Gastrocnemius medialis (tissue), 4 donors: Measurements from ENCODE around the gene AHNAK2. TPM values are rescaled to one million over a fixed set of nuclear protein-coding genes. Genes with fewer than 3 reads are reported as not detected.
"Not testable (repeated sequence)": the region's sequence is repeated elsewhere in the genome, so short reads cannot be mapped to it uniquely, and the experiment has no call there.

Source experiments
- ATAC-seq, 2 donors: fragments of 150-250 bp; one replicate each; pipeline ENCODE4 v1.9.1; 2016
- DNase-seq, 2 donors: peaks; one replicate each; pipeline ENCODE4 v3.0.0-alpha.2; 2019
- H3K27ac ChIP-seq, 4 donors: fragments of 200-600 bp; sonication (generic); 1 replicate in 1 of 4; 2 replicates in 3 of 4; pipeline ENCODE4 v1.5.1; 2016 to 2018; ENCODE audit warnings: mild to moderate bottlenecking in 2 of 4, moderate library complexity in 1 of 4
- H3K27me3 ChIP-seq, 3 donors: fragments of 200-600 bp; sonication (generic) in 2 of 3; 1 replicate in 1 of 3; 2 replicates in 2 of 3; pipeline versions ENCODE4 v1.5.1 to v1.6.0; 2016 to 2019; ENCODE audit warnings: mild to moderate bottlenecking in 1 of 3, moderate library complexity in 1 of 3
- H3K36me3 ChIP-seq, 2 donors: fragments of 200-600 bp; sonication (generic) in 1 of 2; one replicate each; pipeline ENCODE4 v1.5.1; 2017 to 2018
- H3K4me1 ChIP-seq, 2 donors: fragments of 200-600 bp; sonication (generic) in 1 of 2; one replicate each; pipeline ENCODE4 v1.5.1; 2016 to 2017; ENCODE audit warnings: mild to moderate bottlenecking in 2 of 2
- H3K4me3 ChIP-seq, 4 donors: fragments of 200-600 bp; sonication (generic) in 3 of 4; 1 replicate in 1 of 4; 2 replicates in 3 of 4; pipeline ENCODE4 v1.5.1; 2016 to 2019; ENCODE audit warnings: mild to moderate bottlenecking in 2 of 4
- H3K9me3 ChIP-seq, 3 donors: fragments of 200-600 bp; sonication (generic) in 2 of 3; 1 replicate in 1 of 3; 2 replicates in 2 of 3; pipeline ENCODE4 v1.5.1; 2016 to 2019
- POLR2A ChIP-seq, 2 donors: fragments of 450-650 bp; IDR thresholded peaks; one replicate each; pipeline ENCODE4 v1.6.1; 2017; ENCODE audit warnings: antibody characterized with exemption in 2 of 2, mild to moderate bottlenecking in 2 of 2, moderate library complexity in 2 of 2
- in situ Hi-C, 4 donors: fragments of 200-750 bp; cut with MboI; loops; one replicate each; pipeline versions ENCODE4 v1.15.0 to v1.8.0; 2017; ENCODE audit warnings: low sequenced_read_pairs in 4 of 4
- intact Hi-C: fragments of 100-400 bp; cut with DNase I; formaldehyde crosslinking; loops from one replicate; pipeline ENCODE4 v1.15.1; 2023; ENCODE audit warnings: low total_unique reads
- total RNA-seq, 4 donors: library from RNA; depleted of rRNA; stranded (reverse); fragments of >200 nt; gene quantifications; one replicate each; pipeline versions ENCODE4 v1.1.0 to v1.2.3, GENCODE V29; 2016
- TF ChIP-seq, protein P1 (sequence below), 5 experiments: fragments of 450-650 bp in 3 of 5; fragments of 200-600 bp in 2 of 5; sonication (generic) in 2 of 5; IDR thresholded peaks in 4 of 5; conservative IDR thresholded peaks in 1 of 5; 1 replicate in 4 of 5; 2 replicates in 1 of 5; pipeline ENCODE4 v1.5.1; 2016 to 2019; ENCODE audit warnings: antibody characterized with exemption in 5 of 5, mild to moderate bottlenecking in 3 of 5, moderate library complexity in 3 of 5

The AHNAK2 gene
- total RNA-seq, 4 donors from 2014 or later: 2.0 to 8.6 (median 3.4) TPM

GRCh38 chr14:104953097-104953496, 25.1 kb downstream of the AHNAK2 start:
- Histone ChIP-seq H3K4me1 (no peaks in the 10 kb centered on the region), H3K27me3 (peaks cover 0 to 4% (median 0%) of the 10 kb centered on the region in 3 donors), H3K4me3 (no peak overlapping the region), H3K27ac (no peak overlapping the region), H3K9me3 (no peaks in the 10 kb centered on the region), H3K36me3 (no peaks in the 10 kb centered on the region)
- DNase-seq (no peak), ATAC-seq (no peak)
- in situ Hi-C loops: no loop called here
- TF ChIP-seq, protein P1, sequence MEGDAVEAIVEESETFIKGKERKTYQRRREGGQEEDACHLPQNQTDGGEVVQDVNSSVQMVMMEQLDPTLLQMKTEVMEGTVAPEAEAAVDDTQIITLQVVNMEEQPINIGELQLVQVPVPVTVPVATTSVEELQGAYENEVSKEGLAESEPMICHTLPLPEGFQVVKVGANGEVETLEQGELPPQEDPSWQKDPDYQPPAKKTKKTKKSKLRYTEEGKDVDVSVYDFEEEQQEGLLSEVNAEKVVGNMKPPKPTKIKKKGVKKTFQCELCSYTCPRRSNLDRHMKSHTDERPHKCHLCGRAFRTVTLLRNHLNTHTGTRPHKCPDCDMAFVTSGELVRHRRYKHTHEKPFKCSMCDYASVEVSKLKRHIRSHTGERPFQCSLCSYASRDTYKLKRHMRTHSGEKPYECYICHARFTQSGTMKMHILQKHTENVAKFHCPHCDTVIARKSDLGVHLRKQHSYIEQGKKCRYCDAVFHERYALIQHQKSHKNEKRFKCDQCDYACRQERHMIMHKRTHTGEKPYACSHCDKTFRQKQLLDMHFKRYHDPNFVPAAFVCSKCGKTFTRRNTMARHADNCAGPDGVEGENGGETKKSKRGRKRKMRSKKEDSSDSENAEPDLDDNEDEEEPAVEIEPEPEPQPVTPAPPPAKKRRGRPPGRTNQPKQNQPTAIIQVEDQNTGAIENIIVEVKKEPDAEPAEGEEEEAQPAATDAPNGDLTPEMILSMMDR (IDR thresholded peaks at IDR 0.05 in 4 of 5, conservative IDR thresholded peaks at IDR 0.05 in 1 of 5): no peak
- TF ChIP-seq POLR2A (IDR thresholded peaks at IDR 0.05): no peak
- intact Hi-C loops: no loop called here

GRCh38 chr14:104951863-104952657, 26.1 kb downstream of the AHNAK2 start:
- H3K4me3 ChIP-seq, in situ Hi-C loops, H3K36me3 ChIP-seq, ATAC-seq, H3K27ac ChIP-seq, DNase-seq, H3K4me1 ChIP-seq, H3K9me3 ChIP-seq, H3K27me3 ChIP-seq, intact Hi-C loops: not testable (repeated sequence)

DNA sequence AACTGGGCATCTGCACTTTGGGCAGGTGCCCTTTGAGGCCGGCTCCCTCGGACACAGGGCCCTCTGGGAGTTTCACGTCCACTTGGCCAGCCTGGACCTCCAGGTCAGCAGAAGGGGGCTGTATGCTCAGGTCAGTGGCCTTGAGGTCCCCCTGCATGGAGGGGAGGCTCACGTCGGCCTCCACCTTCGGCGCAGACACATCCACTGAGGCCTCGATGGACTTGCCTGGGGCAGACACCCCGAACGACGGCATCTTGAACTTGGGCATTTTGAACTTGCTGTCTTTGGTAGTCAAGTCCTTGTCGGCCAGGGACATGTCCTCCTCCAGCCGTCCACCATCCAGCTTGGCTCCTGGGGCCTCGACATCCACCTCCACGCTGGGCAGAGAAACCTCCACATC, 27.5 kb downstream of the AHNAK2 start:
- intact Hi-C loops, in situ Hi-C loops, H3K27me3 ChIP-seq, DNase-seq, H3K36me3 ChIP-seq, H3K4me3 ChIP-seq, H3K9me3 ChIP-seq, H3K4me1 ChIP-seq, H3K27ac ChIP-seq, ATAC-seq: not testable (repeated sequence)

DNA sequence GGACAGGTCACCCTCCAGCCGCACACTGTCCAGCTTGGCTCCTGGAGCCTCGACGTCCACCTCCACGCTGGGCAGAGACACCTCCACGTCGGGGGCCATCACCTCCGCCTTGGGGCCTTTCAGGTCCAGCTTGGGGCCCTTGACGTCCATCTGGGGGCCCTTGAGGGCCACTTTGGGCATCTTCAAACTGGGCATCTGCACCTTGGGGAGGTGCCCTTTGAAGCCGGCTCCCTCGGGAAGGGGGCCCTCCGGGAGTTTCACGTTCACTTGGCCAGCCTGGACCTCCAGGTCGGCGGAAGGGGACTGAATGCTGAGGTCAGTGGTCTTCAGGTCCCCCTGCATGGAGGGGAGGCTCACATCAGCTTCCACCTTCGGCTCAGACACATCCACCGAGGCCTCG, 28.2 kb downstream of the AHNAK2 start:
- H3K9me3 ChIP-seq: no peaks in the 10 kb centered on the region
- in situ Hi-C loops: no loop called here
- no peak overlapping the region for H3K4me3 ChIP-seq
- no peaks in the 10 kb centered on the region for H3K4me1 ChIP-seq
- intact Hi-C loops: no loop called here
- no peak for DNase-seq
- no peaks in the 10 kb centered on the region for H3K27me3 ChIP-seq
- no peak overlapping the region for H3K27ac ChIP-seq
- no peaks in the 10 kb centered on the region for H3K36me3 ChIP-seq
- TF ChIP-seq, protein P1 (IDR thresholded peaks at IDR 0.05 in 4 of 5, conservative IDR thresholded peaks at IDR 0.05 in 1 of 5): no peak
- TF ChIP-seq POLR2A (IDR thresholded peaks at IDR 0.05): no peak
- ATAC-seq: no peak

DNA sequence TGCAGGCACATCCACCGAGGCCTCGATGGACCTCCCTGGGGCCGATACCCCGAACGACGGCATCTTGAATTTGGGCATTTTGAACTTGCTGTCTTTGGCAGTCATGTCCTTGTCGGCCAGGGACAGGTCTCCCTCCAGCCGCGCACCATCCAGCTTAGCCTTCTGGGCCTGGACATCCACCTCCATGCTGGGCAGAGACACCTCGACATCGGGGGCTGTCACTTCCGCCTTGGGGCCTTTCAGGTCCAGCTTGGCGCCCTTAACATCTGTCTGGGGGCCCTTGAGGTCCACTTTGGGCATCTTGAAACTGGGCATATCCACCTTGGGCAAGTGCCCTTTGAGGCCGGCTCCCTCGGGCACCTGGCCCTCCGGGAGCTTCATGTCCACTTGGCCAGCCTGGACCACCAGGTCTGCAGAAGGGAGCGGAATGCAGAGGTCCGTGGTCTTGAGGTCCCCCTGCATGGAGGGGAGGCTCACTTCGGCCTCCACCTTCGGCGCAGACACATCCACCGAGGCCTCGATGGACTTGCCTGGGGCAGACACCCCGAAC, 28.7 kb downstream of the AHNAK2 start:
- H3K27me3 ChIP-seq, H3K4me3 ChIP-seq, H3K9me3 ChIP-seq, DNase-seq, intact Hi-C loops, in situ Hi-C loops, H3K27ac ChIP-seq, ATAC-seq, H3K36me3 ChIP-seq, H3K4me1 ChIP-seq: not testable (repeated sequence)

DNA sequence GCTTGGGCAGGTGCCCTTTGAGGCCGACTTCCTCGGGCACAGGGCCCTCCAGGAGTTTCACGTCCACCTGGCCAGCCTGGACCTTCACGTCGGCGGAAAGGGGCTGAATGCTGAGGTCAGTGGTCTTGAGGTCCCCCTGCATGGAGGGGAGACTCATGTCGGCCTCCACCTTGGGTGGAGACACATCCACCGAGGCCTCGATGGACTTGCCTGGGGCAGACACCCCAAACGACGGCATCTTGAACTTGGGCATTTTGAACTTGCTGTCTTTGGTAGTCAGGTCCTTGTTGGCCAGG, 29.5 kb downstream of the AHNAK2 start:
- ATAC-seq: no peak
- H3K27ac ChIP-seq: no peak overlapping the region
- in situ Hi-C loops: no loop called here

DNA sequence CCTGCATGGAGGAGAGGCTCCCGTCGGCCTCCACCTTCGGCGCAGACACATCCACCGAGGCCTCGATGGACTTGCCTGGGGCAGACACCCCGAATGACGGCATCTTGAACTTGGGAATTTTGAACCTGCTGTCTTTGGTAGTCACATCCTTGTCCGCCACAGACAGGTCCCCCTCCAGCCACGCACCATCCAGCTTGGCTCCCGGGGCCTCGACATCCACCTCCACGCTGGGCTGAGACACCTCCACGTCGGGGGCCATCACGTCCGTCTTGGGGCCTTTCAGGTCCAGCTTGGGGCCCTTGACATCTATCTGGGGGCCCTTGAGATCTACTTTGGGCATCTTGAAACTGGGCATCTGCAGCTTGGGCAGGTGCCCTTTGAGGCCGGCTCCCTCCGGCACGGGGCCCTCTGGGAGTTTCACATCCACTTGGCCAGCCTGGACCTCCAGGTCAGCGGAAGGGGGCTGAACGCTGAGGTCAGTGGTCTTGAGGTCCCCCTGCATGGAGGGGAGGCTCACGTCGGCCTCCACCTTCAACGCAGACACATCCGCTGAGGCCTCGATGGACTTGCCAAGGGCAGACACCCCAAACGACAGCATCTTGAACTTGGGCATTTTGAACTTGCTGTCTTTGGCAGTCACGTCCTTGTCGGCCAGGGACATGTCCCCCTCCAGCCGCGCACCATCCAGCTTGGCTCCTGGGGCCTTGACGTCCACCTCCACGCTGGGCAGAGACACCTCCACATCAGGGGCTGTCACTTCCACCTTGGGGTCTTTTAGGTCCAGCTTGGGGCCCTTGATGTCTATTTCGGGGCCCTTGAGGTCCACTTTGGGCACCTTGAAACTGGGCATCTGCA, 30.1 kb downstream of the AHNAK2 start:
- H3K4me1 ChIP-seq, DNase-seq, intact Hi-C loops, H3K4me3 ChIP-seq, H3K27ac ChIP-seq, H3K9me3 ChIP-seq, H3K36me3 ChIP-seq, H3K27me3 ChIP-seq, in situ Hi-C loops, ATAC-seq: not testable (repeated sequence)

More for the DNA sequence above, 29.5 kb downstream of the AHNAK2 start:
- H3K4me3 ChIP-seq: no peak overlapping the region
- no peaks in the 10 kb centered on the region for H3K9me3 ChIP-seq
- DNase-seq: no peak
- no peak for TF ChIP-seq POLR2A (IDR thresholded peaks at IDR 0.05)
- TF ChIP-seq, protein P1 (IDR thresholded peaks at IDR 0.05 in 4 of 5, conservative IDR thresholded peaks at IDR 0.05 in 1 of 5): no peak
- intact Hi-C loops: no loop called here
- H3K4me1 ChIP-seq: no peaks in the 10 kb centered on the region
- H3K27me3 ChIP-seq: no peaks in the 10 kb centered on the region
- no peaks in the 10 kb centered on the region for H3K36me3 ChIP-seq

DNA sequence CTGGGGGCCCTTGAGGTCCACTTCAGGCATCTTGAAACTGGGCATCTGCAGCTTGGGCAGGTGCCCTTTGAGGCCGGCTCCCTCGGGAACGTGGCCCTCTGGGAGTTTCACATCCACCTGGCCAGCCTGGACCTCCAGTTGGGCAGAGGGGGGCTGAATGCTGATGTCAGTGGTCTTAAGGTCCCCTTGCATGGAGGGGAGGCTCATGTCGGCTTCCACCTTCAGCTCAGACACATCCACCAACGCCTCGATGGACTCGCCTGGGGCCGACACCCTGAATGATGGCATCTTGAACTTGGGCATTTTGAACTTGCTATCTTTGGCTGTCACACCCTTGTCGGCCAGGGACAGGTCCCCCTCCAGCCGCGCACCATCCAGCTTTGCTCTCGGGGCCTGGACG, 31.0 kb downstream of the AHNAK2 start:
- H3K4me3 ChIP-seq, intact Hi-C loops, ATAC-seq, DNase-seq, in situ Hi-C loops, H3K27me3 ChIP-seq, H3K36me3 ChIP-seq, H3K9me3 ChIP-seq, H3K4me1 ChIP-seq, H3K27ac ChIP-seq: not testable (repeated sequence)
